ENCODE results near the gene MMP2. TPM values are rescaled to one million over a fixed set of nuclear protein-coding genes. Genes with fewer than 3 reads are reported as not detected.

Gene MMP2
- 102 TPM for total RNA-seq
- long read RNA-seq, transcript MMP2-201 (13 exons, 3,741 nt) = major isoform, 449 of 483 reads
- long read RNA-seq, partial matches to known transcripts = 19 of 483 reads
- long read RNA-seq, other reads (novel, unspliced or antisense) = 15 of 483 reads

DNA sequence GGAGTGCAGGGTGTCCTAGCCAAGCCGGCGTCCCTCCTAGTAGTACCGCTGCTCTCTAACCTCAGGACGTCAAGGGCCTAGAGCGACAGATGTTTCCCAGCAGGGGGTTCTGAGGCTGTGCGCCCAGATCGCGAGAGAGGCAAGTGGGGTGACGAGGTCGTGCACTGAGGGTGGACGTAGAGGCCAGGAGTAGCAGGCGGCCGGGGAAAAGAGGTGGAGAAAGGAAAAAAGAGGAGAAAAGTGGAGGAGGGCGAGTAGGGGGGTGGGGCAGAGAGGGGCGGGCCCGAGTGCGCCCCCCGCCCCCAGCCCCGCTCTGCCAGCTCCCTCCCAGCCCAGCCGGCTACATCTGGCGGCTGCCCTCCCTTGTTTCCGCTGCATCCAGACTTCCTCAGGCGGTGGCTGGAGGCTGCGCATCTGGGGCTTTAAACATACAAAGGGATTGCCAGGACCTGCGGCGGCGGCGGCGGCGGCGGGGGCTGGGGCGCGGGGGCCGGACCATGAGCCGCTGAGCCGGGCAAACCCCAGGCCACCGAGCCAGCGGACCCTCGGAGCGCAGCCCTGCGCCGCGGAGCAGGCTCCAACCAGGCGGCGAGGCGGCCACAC is at the start of gene MMP2:
Gene MMP2 (plus strand): TSS at position 372 of the 603 bp plus-strand sequence. CDS start 282 bp downstream, outside the sequence.
- intact Hi-C loops (cut with DNase I) = no loop called here
- DNase-seq (peak; percentile 88), ATAC-seq (ENCODE audit: poor library complexity) (peak; percentile 64)

DNA sequence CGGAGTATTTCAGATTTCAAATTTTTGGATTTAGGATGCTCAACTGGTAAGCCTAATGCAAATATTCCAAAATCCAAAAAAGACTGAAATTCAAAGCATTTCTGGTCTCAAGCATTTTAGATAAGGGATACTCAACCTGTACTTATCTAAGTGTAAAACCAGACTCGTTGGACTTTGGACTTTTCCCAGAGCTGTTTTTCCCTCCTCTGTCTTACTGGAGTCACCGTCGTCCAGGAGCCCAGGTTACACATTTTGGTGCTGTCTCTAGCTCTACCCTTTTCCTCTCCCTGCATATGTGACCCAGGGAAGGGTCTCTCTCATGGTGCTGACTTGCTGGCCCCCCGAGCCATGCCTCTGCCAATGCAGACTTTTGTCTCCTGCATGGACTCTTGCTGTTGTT is 46.0 kb upstream of the MMP2 start:
- DNase-seq (no peak), ATAC-seq (ENCODE audit: poor library complexity) (no peak)
- intact Hi-C loops (cut with DNase I) = no loop called here

GRCh38 chr16:55433535-55433934 is 45.5 kb upstream of the MMP2 start:
- ATAC-seq (ENCODE audit: poor library complexity) = no peak

GRCh38 chr16:55434000-55434399 is 45.0 kb upstream of the MMP2 start:
- no peak for ATAC-seq (ENCODE audit: poor library complexity)
- intact Hi-C loops (cut with DNase I) = no loop called here

More at GRCh38 chr16:55433535-55433934, 45.5 kb upstream of the MMP2 start:
- DNase-seq = no peak
- intact Hi-C loops (cut with DNase I) = no loop called here

DNA sequence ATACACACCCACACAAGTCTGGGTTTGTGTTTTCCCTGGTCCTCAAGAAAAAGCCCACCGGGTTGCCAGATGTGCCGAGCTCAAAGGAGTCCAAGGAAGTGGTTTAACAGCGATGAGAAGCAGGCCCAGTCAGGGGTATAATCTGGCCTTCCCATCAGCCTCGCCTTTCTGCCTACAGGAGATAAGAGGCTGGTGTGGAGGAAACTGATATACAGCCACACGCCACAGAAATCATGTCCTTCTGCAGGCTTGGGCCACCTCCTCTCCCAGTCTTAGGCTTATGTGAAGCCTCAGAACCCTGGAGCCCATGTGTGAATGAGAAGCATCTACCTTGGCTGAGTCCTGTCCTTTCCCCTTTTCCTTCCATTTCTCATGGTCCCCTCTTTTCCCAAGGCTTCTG is 43.6 kb upstream of the MMP2 start:
- intact Hi-C loops (cut with DNase I) = no loop called here
- ATAC-seq (ENCODE audit: poor library complexity) (no peak), DNase-seq (no peak)

More at GRCh38 chr16:55434000-55434399, 45.0 kb upstream of the MMP2 start:
- no peak for DNase-seq

GRCh38 chr16:55436587-55436986 is 42.4 kb upstream of the MMP2 start:
- no peak for ATAC-seq (ENCODE audit: poor library complexity)
- no peak for DNase-seq
- intact Hi-C loops (cut with DNase I) = no loop called here

- intact Hi-C loops (cut with DNase I) = no loop called here
- peak; percentile 70 for ATAC-seq (ENCODE audit: poor library complexity)
- no peak for DNase-seq
Observed at GRCh38 chr16:55437625-55438024, 41.4 kb upstream of the MMP2 start.

DNA sequence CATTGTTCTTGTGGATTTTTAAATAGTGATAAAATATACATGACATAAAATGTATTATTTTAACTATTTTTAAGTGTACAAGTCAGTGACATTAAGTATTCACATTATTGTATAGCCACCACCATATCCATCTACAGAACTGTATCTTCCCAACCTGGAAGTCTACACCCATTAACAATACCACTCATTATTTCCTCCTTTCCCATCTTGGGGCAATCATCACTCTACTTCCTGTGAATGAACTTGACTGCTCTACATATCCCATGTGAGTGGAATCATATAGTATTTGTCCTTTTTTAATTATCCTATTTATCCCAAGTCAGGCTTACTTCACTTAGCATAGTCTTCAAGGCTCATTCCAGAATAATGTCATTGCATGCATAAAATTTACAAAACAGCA is 40.7 kb upstream of the MMP2 start:
- DNase-seq = no peak
- no peak for ATAC-seq (ENCODE audit: poor library complexity)
- intact Hi-C loops (cut with DNase I) = no loop called here

DNA sequence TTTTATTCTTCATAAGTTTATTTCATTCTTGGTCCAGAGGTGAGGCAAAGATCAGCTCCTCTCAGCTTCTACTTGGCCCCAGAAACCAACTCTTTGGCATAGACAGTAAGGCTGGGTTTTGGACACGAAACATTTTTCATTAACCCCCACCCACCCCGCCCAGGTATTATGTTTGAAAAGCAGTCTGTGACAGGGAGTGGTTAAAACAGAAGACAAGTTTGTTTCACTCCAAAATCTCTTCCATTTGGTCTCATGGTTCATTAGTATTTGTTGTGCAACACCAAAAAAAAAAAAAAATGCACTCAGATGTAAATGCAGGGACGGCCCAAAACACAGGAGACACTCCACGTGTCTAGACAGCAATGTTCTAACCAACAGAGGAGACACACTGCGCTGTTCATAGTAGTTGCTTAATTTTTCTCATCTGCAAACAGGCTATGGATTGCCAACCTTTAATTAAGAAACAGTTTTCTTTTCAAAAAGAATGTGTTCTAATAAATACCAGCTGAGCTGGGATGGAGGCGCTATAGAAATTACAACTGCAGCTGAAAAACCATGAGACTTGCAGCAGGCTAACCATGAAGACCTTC is 39.8 kb upstream of the MMP2 start:
- ATAC-seq (ENCODE audit: poor library complexity) (no peak), DNase-seq (no peak)
- intact Hi-C loops (cut with DNase I) = no loop called here

- intact Hi-C loops (cut with DNase I) = no loop called here
- DNase-seq (no peak), ATAC-seq (ENCODE audit: poor library complexity) (no peak)
Observed at GRCh38 chr16:55443434-55444346, 35.3 kb upstream of the MMP2 start.

- intact Hi-C loops (cut with DNase I) = no loop called here
- DNase-seq (peak; percentile 74), ATAC-seq (ENCODE audit: poor library complexity) (peak; percentile 73)
Observed at GRCh38 chr16:55444754-55445485, 34.1 kb upstream of the MMP2 start.

DNA sequence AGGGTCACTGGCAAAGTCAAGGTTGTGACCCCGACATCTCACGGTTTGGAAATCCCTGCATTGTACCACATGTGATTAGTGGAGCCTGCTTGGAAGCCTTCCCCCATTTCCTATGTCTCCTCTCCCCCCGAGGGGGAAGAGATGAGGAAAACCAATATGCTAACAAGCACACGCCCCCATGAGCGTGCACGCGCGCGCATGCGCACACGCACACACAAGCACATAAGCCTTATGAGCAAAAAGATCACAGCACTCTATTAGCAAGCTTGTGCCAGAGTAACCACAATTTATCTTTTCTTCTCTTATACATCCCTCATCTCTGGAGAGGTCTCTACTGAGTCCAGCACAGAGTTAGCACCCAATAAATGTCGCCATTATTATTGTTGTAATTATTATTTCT is 31.8 kb upstream of the MMP2 start:
- intact Hi-C loops (cut with DNase I) = no loop called here
- no peak for DNase-seq
- no peak for ATAC-seq (ENCODE audit: poor library complexity)

GRCh38 chr16:55452996-55453395 is 26.0 kb upstream of the MMP2 start:
- intact Hi-C loops (cut with DNase I) = no loop called here
- ATAC-seq (ENCODE audit: poor library complexity) = no peak

GRCh38 chr16:55453909-55454308 is 25.1 kb upstream of the MMP2 start:
- DNase-seq (no peak), ATAC-seq (ENCODE audit: poor library complexity) (peak; percentile 36)
- intact Hi-C loops (cut with DNase I) = no loop called here

More at GRCh38 chr16:55452996-55453395, 26.0 kb upstream of the MMP2 start:
- no peak for DNase-seq

GRCh38 chr16:55454861-55455260 is 24.1 kb upstream of the MMP2 start:
- DNase-seq (no peak), ATAC-seq (ENCODE audit: poor library complexity) (no peak)
- intact Hi-C loops (cut with DNase I) = no loop called here

DNA sequence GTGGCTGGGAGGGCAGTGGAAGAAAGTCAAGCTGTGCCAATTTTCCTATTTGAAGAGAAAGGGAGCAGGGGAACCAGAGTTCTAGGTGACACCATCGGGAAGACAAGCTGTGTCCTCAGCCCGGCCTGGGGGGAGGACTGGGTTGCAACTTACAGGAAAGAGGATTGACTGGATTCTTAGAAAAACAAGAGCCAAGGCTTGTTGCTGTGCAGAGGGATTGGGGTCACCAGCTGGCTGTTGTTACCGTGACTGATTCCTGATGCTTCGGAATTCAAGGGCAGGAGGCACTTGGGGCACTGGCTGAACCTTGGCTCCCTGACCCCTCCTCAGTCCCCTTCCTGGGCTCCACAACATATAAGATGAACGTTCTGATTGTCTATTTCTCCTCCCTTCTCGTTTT is 16.8 kb upstream of the MMP2 start:
- DNase-seq (no peak), ATAC-seq (ENCODE audit: poor library complexity) (no peak)
- intact Hi-C loops (cut with DNase I) = no loop called here

DNA sequence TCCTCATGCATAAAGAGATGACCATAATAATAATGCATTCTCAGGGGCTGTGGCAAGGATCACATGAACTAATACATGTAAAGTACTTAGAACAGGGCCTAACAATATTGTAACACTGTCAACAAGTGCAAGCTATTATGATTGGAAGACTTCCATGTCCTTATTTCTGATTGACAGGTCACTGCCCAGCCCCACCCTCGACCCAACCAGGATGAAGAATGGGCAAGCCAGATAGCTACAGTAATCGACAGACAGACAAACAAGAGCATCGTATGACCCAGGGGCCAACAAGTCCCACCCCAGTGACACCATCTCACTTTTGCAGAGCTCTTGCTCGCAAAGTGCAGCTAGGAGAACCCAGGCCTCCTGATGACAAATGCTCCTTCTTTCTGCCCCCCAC is 14.6 kb upstream of the MMP2 start:
- no peak for ATAC-seq (ENCODE audit: poor library complexity)
- DNase-seq = no peak
- intact Hi-C loops (cut with DNase I) = loop anchor here (2.0 kb wide), 1 partner anchor 78 kb away; no protein-coding TSS in a partner anchor

GRCh38 chr16:55465077-55465896 is 13.7 kb upstream of the MMP2 start:
- intact Hi-C loops (cut with DNase I) = loop anchor here (2.0 kb wide), 1 partner anchor 78 kb away; no protein-coding TSS in a partner anchor
- DNase-seq (peak; percentile 94), ATAC-seq (ENCODE audit: poor library complexity) (peak; percentile 97)

All from Right ventricle myocardium superior (tissue), 1 donor.